ENCODE data around the gene KIF26B. TPM values are rescaled to one million over a fixed set of nuclear protein-coding genes. Genes with fewer than 3 reads are reported as not detected.
"Not testable (repeated sequence)": the region's sequence is repeated elsewhere in the genome, so short reads cannot be mapped to it uniquely, and the experiment has no call there.

The KIF26B gene
- total RNA-seq, 2 donors from 2014 or later: 0.31 to 0.36 TPM

- no peak for ATAC-seq
- intact Hi-C loops (cut with DNase I, micrococcal nuclease): no loop called here
- no peak for DNase-seq
Observed at GRCh38 chr1:245694753-245695195, 540.0 kb downstream of the KIF26B start.

DNA sequence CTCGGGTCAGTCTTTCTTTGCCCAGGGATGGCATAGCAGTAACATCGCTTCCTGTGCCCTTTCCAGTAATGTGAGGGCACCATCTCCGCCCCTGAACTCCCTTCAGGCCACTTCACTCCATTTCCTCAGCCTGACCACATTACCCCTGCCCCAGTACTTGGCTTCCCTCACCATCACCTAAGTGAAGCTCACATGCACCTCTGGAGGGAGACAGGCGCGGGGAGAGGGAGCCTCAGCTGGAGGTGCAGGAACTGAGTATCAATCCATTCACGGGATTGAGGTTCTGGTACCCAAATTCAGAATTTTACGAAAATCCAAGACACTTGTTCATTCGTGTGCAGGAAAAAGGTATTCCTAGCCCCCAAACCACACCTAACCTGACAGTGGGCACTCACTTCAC, 540.4 kb downstream of the KIF26B start:
- no peak for DNase-seq
- no peak for ATAC-seq
- intact Hi-C loops (cut with DNase I, micrococcal nuclease): no loop called here

- DNase-seq; ATAC-seq; intact Hi-C loops (cut with DNase I, micrococcal nuclease): not testable (repeated sequence)
Observed at GRCh38 chr1:245695701-245696100, 540.9 kb downstream of the KIF26B start.

GRCh38 chr1:245698116-245698515, 543.3 kb downstream of the KIF26B start:
- ATAC-seq (no peak), DNase-seq (no peak)
- intact Hi-C loops (cut with DNase I, micrococcal nuclease): no loop called here

DNA sequence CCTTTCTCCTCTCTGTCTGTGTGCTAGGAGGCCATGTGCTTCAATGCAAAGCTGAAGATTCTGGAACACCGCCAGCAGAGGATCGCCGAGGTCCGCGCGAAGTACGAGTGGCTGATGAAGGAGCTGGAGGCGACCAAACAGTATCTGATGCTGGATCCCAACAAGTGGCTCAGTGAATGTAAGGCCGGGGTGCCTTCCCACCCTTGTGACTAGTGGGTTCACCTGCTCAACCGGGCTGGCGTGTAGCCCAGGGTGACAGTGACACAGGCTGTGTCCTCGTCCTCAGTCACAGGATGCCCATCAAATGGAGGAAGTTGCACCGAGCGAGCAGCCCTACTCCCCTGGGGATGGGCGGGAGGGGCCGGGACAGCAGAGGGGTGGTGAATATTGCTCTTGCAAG, 544.1 kb downstream of the KIF26B start:
- no peak for DNase-seq
- no peak for ATAC-seq
- intact Hi-C loops (cut with DNase I, micrococcal nuclease): no loop called here

- intact Hi-C loops (cut with DNase I, micrococcal nuclease): no loop called here
- DNase-seq (no peak), ATAC-seq (no peak)
Observed at GRCh38 chr1:245700631-245701030, 545.8 kb downstream of the KIF26B start.

GRCh38 chr1:245701631-245702030, 546.8 kb downstream of the KIF26B start:
- intact Hi-C loops (cut with DNase I, micrococcal nuclease): no loop called here
- DNase-seq (no peak), ATAC-seq (no peak)

- ATAC-seq (no peak), DNase-seq (no peak)
- intact Hi-C loops (cut with DNase I, micrococcal nuclease): no loop called here
Observed at GRCh38 chr1:245702346-245702745, 547.6 kb downstream of the KIF26B start.

DNA sequence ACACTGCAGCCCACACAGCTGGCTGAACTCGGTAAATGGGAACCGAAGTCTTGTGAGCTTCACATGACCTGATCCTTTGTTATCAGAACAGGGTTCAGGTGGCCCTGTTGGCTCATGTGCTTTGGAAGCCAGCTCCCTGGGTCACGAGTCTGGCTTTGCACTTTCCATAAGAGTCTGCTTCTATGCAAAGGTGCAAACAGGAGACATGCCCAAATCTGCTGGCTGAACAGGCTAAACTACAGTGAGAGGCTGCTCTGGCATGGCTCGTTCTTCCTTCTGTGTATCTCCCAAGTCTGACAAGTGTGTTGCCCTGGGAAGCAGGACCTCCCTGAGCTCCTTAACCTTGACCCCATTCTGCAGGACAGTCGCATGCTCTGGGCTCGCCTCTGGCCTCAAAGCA, 549.6 kb downstream of the KIF26B start:
- no peak for ATAC-seq
- DNase-seq: no peak
- intact Hi-C loops (cut with DNase I, micrococcal nuclease): no loop called here

- intact Hi-C loops (cut with DNase I, micrococcal nuclease): no loop called here
- ATAC-seq: no peak
Observed at GRCh38 chr1:245704765-245705164, 550.0 kb downstream of the KIF26B start.

GRCh38 chr1:245707941-245708340, 553.2 kb downstream of the KIF26B start:
- intact Hi-C loops (cut with DNase I, micrococcal nuclease): no loop called here
- ATAC-seq: no peak
- no peak for DNase-seq

More at GRCh38 chr1:245704765-245705164, 550.0 kb downstream of the KIF26B start:
- DNase-seq: no peak

- ATAC-seq: no peak
- no peak for DNase-seq
- intact Hi-C loops (cut with DNase I, micrococcal nuclease): no loop called here
Observed at GRCh38 chr1:245710961-245711903, 556.4 kb downstream of the KIF26B start.

DNA sequence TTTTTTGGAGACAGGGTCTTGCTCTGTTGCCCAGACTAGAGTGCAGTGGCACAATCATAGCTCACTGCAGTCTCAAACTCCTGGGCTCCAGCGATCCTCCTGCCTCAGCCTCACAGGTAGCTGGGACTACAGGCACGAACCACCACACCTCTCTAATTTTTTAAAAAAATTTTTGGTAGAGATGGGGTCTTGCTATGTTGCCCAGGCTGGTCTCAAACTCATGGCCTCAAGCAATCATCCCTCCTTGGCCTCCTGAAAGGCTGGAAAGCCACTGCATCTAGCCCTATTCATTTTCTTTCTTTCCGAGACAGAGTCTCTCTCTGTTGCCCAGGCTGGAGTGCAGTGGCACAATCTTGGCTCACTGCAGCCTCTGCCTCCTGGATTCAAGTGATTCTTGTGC, 559.2 kb downstream of the KIF26B start:
- DNase-seq; intact Hi-C loops (cut with DNase I, micrococcal nuclease); ATAC-seq: not testable (repeated sequence)

DNA sequence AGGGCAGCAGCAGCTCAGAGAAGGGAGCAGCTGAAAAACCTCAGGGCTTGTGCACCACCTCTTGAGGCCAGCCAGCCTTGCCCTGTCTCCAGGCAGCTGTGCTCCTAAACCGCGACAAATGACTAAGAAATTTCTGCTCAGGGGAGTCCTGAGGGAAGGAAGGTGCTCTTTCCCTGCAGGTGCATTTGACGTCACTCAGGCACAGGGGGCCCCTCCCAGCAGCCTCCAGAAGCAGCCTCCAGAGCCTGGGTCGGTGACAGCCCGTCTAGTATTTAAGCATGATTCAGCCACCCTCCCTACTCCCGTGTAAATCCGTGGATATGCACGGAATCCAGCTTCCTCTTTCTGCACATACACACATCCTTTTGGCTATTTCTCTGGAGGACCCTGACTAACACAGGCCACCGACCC, 560.5 kb downstream of the KIF26B start:
- no peak for DNase-seq
- no peak for ATAC-seq
- intact Hi-C loops (cut with DNase I, micrococcal nuclease): no loop called here

GRCh38 chr1:245715970-245716369, 561.2 kb downstream of the KIF26B start:
- DNase-seq: no peak

GRCh38 chr1:245716561-245716960, 561.8 kb downstream of the KIF26B start:
- intact Hi-C loops (cut with DNase I, micrococcal nuclease): no loop called here
- DNase-seq (no peak), ATAC-seq (no peak)

More at GRCh38 chr1:245715970-245716369, 561.2 kb downstream of the KIF26B start:
- no peak for ATAC-seq
- intact Hi-C loops (cut with DNase I, micrococcal nuclease): no loop called here

GRCh38 chr1:245717611-245718010, 562.8 kb downstream of the KIF26B start:
- no peak for DNase-seq
- ATAC-seq: no peak
- intact Hi-C loops (cut with DNase I, micrococcal nuclease): no loop called here

DNA sequence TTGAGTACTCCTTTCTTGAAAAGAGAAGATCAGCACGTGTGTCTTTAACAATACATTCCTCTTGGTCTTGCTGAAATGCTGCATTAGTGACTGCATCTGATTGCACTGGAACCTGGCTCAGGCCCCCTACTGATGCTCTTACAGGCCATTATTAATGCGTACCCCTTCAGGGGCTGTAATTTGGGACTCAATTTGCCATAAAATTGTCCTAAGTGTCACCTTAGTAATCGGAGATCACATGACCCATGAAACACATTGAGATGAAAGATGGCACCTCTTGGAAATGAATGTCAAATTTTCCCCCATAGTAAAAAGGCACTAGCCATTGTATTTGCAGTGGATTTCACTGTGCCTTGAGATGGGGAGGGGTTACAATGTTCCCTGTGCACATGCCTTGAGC, 563.3 kb downstream of the KIF26B start:
- intact Hi-C loops (cut with DNase I, micrococcal nuclease): no loop called here
- ATAC-seq (no peak), DNase-seq (no peak)

DNA sequence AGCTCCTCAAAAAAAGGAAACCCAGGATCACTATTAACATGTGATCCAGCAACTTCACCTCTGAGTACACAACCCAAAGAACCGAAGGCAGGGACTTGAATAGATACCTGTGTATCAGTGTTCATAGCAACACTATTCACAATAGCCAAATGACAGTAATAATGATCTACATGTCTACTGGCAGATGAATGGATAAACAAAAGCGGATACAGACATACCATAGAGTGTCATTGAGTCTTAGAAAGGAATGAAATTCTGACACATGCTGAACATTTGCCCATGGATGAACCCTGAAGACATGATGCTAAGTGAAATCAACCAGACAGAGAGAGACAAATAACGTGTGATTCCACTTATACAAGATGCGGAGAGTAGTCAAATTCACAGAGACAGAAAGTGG, 564.2 kb downstream of the KIF26B start:
- DNase-seq (no peak), ATAC-seq (no peak)
- intact Hi-C loops (cut with DNase I, micrococcal nuclease): no loop called here

GRCh38 chr1:245721488-245721887, 566.7 kb downstream of the KIF26B start:
- no peak for ATAC-seq
- no peak for DNase-seq
- intact Hi-C loops (cut with DNase I, micrococcal nuclease): no loop called here

Measured in left colon (tissue), 2 donors.